Testis (tissue), 3 donors: ENCODE data around the gene TRAPPC3. TPM values are rescaled to one million over a fixed set of nuclear protein-coding genes. Genes with fewer than 3 reads are reported as not detected.

Experiments used
- DNase-seq: peaks from one replicate; pipeline ENCODE4 v3.0.0-alpha.2; 2019
- H3K27ac ChIP-seq, 2 donors: fragments of 200-600 bp; sonication (generic); one replicate each; pipeline ENCODE4 v1.5.1; 2019
- H3K27me3 ChIP-seq: fragments of 200-600 bp; sonication (generic); one replicate; pipeline ENCODE4 v1.5.1; 2019
- H3K36me3 ChIP-seq: fragments of 200-600 bp; sonication (generic); one replicate; pipeline ENCODE4 v1.5.1; 2017; ENCODE audit warnings: low read depth; ENCODE audit errors: missing control alignments
- H3K4me1 ChIP-seq: fragments of 200-600 bp; sonication (generic); one replicate; pipeline ENCODE4 v1.5.1; 2019
- H3K4me3 ChIP-seq, 2 donors: fragments of 200-600 bp; sonication (generic); one replicate each; pipeline ENCODE4 v1.5.1; 2017 to 2019
- H3K9me3 ChIP-seq: fragments of 200-600 bp; sonication (generic); one replicate; pipeline ENCODE4 v1.5.1; 2017
- POLR2A ChIP-seq: fragments of 450-650 bp; IDR thresholded peaks from one replicate; pipeline ENCODE4 v1.6.1; 2017; ENCODE audit warnings: antibody characterized with exemption, mild to moderate bottlenecking, moderate library complexity
- WGBS, 2 donors: methylation state at CpG; one replicate each; pipeline ENCODE4 v1.1.5; 2018; 5-methylcytosine and 5-hydroxymethylcytosine counted together
- intact Hi-C: fragments of 100-400 bp; cut with DNase I; formaldehyde crosslinking; loops from one replicate; pipeline ENCODE4 v1.15.1; 2023; ENCODE audit warnings: low total_unique reads
- polyA plus RNA-seq: library from polyadenylated mRNA; stranded (reverse); fragments of 350-450 nt; fragmentation: Illumina TruSeq; extraction: RNeasy Lipid Tissue Mini Kit (QIAGEN cat#74804); gene quantifications from one replicate; pipeline ENCODE4 v1.2.3, GENCODE V29; 2014; ENCODE audit warnings: low read depth, low replicate concordance; ENCODE audit not compliant: insufficient read depth
- total RNA-seq, 2 donors: library from RNA; depleted of rRNA; stranded (reverse); fragments of >200 nt; gene quantifications; one replicate each; pipeline ENCODE4 v1.2.3, GENCODE V29; 2016
- TF ChIP-seq, protein P1 (sequence below), 3 experiments: fragments of 450-650 bp in 2 of 3; fragments of 200-600 bp in 1 of 3; sonication (generic) in 1 of 3; IDR thresholded peaks; one replicate each; pipeline ENCODE4 v1.5.1; 2016 to 2019; ENCODE audit warnings: antibody characterized with exemption in 3 of 3, mild to moderate bottlenecking in 2 of 3, moderate library complexity in 1 of 3

The TRAPPC3 gene
- total and polyA plus RNA-seq, 3 donors from 2014 or later, result 109 to 146 (median 111) TPM

GRCh38 chr1:36098650-36099365 is 50.5 kb downstream of the TRAPPC3 start:
- H3K27me3 ChIP-seq, result no peaks in the 10 kb centered on the region
- DNase-seq, result no peak
- TF ChIP-seq, protein P1, sequence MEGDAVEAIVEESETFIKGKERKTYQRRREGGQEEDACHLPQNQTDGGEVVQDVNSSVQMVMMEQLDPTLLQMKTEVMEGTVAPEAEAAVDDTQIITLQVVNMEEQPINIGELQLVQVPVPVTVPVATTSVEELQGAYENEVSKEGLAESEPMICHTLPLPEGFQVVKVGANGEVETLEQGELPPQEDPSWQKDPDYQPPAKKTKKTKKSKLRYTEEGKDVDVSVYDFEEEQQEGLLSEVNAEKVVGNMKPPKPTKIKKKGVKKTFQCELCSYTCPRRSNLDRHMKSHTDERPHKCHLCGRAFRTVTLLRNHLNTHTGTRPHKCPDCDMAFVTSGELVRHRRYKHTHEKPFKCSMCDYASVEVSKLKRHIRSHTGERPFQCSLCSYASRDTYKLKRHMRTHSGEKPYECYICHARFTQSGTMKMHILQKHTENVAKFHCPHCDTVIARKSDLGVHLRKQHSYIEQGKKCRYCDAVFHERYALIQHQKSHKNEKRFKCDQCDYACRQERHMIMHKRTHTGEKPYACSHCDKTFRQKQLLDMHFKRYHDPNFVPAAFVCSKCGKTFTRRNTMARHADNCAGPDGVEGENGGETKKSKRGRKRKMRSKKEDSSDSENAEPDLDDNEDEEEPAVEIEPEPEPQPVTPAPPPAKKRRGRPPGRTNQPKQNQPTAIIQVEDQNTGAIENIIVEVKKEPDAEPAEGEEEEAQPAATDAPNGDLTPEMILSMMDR (IDR thresholded peaks at IDR 0.05), result no peak
- no peak for TF ChIP-seq POLR2A
- intact Hi-C loops, result no loop called here
- H3K4me3 ChIP-seq, result no peak overlapping the region
- no peaks in the 10 kb centered on the region for H3K36me3 ChIP-seq
- no peak overlapping the region for H3K27ac ChIP-seq
- no peaks in the 10 kb centered on the region for H3K9me3 ChIP-seq
- WGBS, 2 donors, result 92 to 100% methylated on average over 1 to 13 of the region's 13 CpGs
- H3K4me1 ChIP-seq, result peaks cover 23% of the 10 kb centered on the region

DNA sequence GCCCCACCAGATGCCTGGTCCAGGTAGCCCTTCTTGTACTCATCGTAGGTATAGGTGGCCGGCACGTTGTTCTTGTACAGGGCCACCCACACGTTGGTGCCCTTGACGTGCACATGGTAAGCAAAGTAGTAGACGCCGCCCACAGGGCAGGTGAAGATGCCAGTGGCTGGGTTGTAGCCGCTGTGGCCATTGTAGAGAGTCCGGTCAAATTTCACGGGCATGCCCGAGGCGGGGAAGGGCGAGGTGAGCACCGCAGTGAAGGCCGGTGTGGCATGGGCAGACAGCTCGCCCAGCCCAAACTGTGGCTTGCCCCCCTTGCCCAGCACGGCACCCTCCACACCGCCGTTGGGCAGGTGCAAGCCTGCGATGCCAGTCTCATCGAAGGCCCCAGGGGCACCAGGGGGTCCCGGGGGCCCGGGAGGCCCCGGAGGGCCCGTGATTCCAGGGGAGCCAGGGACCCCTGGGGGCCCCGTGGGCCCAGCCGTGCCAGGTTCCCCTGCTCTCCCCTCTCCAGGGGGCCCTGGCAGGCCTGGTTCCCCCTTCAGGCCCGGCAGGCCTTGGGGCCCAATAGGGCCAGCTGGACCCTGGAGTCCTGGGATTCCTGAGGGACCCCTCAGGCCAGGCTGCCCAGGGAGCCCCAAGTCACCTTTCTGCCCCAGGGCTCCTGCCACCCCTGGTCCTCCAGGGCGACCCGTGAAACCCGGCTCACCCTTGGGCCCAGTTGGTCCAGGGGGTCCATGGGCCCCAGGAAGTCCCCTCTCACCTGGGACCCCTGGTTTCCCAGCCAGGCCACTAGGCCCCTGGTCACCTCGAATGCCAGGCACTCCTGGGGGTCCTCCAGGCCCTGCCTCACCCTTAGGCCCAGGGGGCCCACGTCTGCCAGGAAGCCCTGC is 51.3 kb downstream of the TRAPPC3 start:
- Histone ChIP-seq H3K27ac (no peak overlapping the region), H3K36me3 (no peaks in the 10 kb centered on the region), H3K9me3 (no peaks in the 10 kb centered on the region), H3K4me1 (peaks cover 25% of the 10 kb centered on the region), H3K27me3 (no peaks in the 10 kb centered on the region), H3K4me3 (no peak overlapping the region)
- intact Hi-C loops, result no loop called here
- 86 to 94% methylated on average over 9 to 23 of the region's 33 CpGs for WGBS, 2 donors
- DNase-seq, result no peak
- no peak for TF ChIP-seq POLR2A
- TF ChIP-seq, protein P1 (IDR thresholded peaks at IDR 0.05), result no peak

- Histone ChIP-seq H3K4me1 (peaks cover 25% of the 10 kb centered on the region), H3K9me3 (no peaks in the 10 kb centered on the region), H3K36me3 (no peaks in the 10 kb centered on the region), H3K4me3 (no peak overlapping the region), H3K27me3 (no peaks in the 10 kb centered on the region), H3K27ac (no peak overlapping the region)
- peak; percentile 39 for DNase-seq
- TF ChIP-seq POLR2A, result no peak
- TF ChIP-seq, protein P1 (IDR thresholded peaks at IDR 0.05), result peak in 1 of 3 experiments; percentile 32
- intact Hi-C loops, result no loop called here
- WGBS, 2 donors, result 70 to 81% methylated on average over 8 to 16 of the region's 16 CpGs
These were observed 52.5 kb downstream of the TRAPPC3 start for GRCh38 chr1:36096500-36097432.

- TF ChIP-seq, protein P1 (IDR thresholded peaks at IDR 0.05), result no peak
- no peak for TF ChIP-seq POLR2A
- no peaks in the 10 kb centered on the region for H3K9me3 ChIP-seq
- H3K4me3 ChIP-seq, result no peak overlapping the region
- H3K27ac ChIP-seq, result no peak overlapping the region
- intact Hi-C loops, result no loop called here
- no peaks in the 10 kb centered on the region for H3K36me3 ChIP-seq
- no peaks in the 10 kb centered on the region for H3K27me3 ChIP-seq
- no peak for DNase-seq
- WGBS, 2 donors, result 70 to 93% methylated on average over 9 to 15 of the region's 15 CpGs
- peaks cover 29% of the 10 kb centered on the region for H3K4me1 ChIP-seq
These were observed 53.4 kb downstream of the TRAPPC3 start for GRCh38 chr1:36095760-36096405.
